HG03175 (cell line): Measurements from ENCODE around the gene USP47.

Source experiments
- ATAC-seq: cut with Tn5 transposase; IDR thresholded peaks from one replicate; pipeline ENCODE4 v1.9.1; 2021; ENCODE audit warnings: mild to moderate bottlenecking, moderate library complexity; ENCODE audit not compliant: unreplicated experiment

USP47 gene

DNA sequence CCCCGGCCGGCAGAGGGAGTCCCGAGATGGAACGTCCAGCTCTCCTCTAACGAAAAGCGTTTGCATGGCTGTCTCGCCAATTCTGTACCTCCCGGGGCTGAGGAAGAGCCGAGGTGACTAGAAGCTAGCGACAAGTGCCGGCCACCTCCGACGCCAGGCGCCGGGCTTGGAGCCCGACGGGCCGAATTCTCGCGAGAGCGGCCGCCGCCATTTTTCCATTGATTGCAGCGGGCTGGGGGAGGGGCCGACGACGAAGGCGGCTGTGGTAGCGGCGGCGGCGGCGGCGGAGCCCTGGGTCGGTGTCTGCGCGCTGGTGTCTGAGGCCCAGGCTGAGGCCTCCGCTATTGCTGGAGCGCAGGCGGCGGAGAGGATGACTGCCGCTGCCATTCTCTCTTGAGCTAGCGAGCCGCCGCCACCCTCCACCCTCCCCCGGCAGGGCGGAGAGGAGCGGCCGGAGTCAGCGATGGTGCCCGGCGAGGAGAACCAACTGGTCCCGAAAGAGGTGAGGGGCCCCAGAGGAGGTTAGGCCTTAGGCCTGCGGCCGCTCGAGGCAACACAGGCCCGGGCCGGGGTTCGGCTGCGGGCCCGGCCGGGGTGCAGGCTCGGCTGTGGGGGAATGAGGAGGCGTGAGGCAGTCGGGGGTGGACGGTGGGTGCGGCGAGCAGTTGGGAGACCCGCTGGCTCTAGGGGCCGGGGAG, at the start of gene USP47:
Gene USP47 (plus strand): TSS at position 250 of the 698 bp plus-strand sequence. CDS start 214 bp downstream, at position 464.
- peak; percentile 80 for ATAC-seq

DNA sequence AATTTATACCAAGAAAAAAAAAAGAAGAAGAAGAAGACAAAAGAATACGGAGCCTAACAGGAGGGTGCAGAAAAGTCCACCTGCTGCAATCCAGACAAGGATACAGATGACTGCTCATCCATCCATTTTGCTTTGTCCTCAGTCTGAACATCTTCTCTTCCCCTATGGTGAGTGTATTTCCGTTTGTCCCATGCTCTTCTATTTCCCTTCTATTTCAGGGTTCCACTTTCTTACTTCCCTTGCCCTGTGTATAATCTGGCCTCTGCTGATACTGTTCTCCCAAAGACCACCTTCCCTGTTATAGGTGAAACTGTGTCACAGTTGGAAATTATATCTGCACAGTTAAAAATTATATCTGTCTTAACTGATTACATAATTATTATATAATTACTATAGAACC, 48.7 kb upstream of the USP47 start:
- no peak for ATAC-seq

GRCh38 chr11:11798586-11799438, 43.0 kb upstream of the USP47 start:
- ATAC-seq: peak; percentile 65

- no peak for ATAC-seq
Measured at GRCh38 chr11:11805228-11805627, 36.5 kb upstream of the USP47 start.

DNA sequence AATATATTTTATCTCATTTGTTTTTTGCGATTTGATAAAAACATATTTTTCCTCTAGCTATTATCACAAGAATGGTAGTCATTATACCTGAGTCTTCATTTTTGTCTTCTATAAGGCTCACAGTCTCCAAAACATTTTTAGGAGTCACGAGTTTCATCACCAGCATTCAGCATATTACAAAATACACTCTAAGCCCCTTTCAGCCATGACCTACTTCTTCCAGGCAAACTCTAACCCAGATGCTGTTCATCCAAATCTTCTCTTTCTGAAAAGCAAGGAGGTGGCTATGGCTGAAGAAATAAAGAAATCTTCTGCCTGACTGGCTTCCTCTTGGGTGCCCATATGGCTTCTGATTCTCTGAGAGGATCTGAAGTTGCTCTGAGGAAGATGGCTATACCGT, 35.7 kb upstream of the USP47 start:
- ATAC-seq: no peak

DNA sequence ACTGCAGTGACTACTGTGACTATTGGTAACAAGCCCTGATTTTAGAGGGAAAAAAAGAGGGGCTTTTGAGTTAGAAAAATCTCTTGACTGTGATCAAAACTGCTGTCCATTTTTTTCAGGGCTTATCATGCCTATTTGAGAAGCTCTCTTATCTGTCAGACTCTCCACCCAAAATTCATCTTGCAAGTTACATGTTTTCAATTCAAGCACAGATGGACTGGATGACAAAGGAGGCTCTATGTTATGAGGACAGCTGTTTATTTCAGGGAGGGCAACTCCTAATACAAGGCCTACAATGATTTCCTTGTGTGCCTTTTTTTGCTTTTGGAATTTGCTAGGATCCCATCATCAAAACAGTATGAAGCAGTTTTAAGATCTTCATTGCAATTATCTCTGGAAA, 35.2 kb upstream of the USP47 start:
- ATAC-seq: no peak

DNA sequence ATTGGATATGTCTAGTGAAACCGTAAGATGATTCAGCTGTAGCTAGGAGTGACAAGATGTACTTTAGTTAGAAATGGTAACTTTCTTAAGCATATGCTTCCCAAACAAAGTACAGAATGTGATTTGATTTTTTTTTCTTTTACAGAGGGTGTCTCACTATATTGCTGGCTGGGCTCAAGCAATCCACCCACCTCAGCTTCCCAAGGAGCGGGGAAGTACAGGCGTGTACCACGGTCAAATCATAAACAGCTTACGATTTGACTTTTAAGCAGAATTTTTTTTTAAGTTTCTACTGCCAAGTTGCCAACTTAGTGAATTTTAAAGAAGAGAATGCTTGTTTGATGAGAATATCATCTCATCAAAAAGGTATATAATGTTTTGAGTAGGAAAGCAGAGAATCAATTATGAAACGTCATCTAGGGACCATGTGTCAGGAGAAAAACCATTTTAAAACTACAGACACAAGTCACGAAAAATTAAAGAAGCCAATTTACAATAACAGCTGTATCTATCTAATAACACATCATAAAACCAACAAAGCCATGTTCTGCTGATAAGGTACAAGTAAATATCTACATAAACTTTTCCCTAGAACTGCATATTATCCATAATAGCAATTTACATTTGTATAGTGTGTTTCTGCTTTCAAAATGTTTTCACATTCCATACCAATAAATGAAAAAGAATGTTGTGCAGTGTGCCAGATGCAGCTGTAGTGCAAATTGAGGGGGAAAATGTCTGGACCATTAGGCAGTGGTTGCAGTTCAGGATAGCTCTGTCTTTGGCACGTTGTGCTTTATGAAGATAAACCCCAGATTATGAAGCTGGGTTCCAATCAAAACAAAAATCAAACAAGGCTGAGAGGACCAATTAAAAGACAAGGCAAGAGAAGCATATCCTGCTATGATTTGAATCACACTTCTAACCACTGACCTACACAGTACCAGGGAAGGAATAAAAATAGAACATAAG, 33.7 kb upstream of the USP47 start:
- no peak for ATAC-seq

- no peak for ATAC-seq
Measured at GRCh38 chr11:11808992-11809615, 32.7 kb upstream of the USP47 start.

DNA sequence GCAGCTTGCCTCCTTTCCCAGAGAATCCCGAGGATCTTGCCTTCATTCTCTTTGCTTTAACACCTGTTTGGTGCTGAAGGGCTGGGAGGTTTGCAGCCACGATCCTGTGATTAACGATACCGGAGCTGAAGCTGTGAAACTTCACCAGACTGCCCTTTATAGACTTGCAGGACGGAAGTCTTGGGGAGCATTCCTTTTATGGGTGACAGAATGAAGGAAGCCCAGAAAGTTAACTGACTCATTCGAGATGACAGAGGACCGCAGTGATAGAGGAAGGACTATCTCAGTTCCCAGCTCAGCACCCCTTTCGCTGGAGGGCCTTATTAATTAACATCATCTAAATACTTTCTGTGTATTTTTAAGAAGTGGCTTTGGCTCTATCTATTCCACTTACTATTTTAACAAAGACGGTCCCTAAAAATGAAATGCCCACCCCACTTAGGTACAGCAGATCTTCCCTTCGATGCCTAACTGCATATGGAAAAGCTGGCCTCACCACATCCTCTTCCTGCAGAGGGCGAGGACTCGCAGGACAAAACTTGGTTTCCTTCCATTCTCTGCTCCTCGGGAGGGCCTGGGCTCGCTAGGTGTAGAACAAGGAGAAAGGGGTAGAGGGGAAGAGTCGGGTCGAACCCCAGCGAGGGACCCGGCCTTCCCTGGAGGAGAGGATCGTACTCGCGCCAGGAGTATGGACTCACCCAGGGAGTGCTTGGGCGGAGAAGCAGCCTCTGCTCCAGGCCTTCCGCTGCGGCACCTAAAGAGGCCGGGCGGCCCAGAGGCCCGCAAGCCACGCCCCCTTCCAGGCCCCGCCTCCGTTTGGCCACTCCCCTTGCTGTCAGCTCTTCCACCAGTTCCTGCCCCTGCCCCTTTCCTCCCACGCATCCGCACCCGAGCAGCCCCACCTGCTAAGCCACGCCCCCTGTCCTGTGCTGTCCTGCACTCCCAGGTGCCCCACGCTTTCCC, 30.7 kb upstream of the USP47 start:
- ATAC-seq: no peak

DNA sequence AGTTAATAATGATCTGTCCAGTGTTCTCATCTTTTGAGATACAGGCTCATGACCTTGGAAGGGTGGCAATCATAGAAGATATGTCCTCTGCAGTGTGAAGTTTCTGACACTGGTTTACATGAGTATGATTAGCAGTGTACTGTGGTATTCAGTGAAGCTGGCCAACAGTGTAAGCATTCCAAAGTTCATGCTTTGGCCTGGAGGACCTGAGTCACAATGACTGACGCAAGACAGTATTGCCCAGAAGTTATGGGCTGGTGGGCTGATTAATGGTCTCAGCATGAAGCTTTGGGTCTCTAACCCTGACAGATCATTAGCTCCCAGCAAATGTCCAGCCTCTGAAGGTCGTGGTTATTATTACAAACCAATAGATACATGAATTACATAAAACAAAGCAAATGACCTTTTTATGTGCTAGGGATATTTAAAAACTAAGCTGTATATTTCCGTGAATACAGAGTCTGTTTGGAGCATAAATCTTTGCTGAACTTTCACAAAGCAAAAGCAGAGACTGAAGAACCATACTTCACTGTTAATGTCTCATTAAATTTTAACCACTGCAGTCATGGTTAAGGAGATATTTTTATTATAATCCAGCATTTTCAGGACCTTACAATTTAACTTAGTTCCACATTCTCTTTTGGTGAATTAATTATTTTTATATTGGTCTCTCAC, 28.3 kb upstream of the USP47 start:
- ATAC-seq: no peak

GRCh38 chr11:11814614-11815452, 26.9 kb upstream of the USP47 start:
- ATAC-seq: no peak

- ATAC-seq: no peak
Measured at GRCh38 chr11:11816511-11817314, 25.1 kb upstream of the USP47 start.

GRCh38 chr11:11817957-11818356, 23.8 kb upstream of the USP47 start:
- no peak for ATAC-seq

DNA sequence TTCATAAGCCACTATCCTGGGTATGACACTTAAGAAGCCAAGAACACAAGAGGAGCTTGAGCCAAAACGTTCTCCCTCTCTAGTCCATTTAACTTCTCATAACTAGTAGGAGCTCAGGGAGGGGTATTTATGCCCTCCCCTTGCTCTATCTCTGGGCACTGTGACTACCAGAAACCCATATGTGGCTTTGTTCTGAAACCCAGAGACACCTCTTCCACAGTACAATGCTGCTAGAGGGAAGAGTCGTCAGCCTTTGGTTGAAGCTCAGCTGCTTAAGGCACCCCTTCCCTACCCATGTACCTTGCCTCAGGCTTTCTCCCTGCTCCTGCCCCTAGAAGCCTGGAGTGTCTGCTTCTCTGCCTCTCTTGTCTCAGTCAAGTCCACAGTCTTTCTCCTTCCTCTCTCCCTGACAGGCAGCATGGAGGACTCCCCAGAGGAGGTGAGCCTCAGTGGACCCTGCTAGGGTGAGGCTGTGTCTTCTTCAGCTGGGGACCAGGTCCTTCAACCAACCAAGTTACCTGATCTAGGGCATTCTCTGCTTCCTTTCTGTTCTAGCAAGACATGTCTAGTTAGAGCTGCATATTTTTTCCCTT, 23.1 kb upstream of the USP47 start:
- no peak for ATAC-seq

DNA sequence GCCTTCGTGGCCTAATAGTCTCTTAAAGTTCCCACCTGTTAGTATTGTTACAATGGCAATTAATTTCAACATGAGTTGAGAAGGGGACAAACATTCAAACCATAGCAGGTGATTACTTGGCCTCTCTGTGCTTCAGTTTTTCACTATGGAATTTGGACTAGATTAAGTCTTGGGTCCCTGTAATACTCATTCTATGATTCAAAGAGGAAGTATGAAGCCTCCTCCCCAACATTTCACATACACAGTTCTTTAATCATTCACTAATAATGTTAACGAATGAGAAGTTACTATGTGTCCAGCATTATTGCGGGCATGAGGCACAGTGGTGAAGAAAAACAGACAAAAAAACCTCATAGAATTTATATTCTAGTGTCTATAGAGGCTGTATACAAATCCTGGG, 19.9 kb upstream of the USP47 start:
- no peak for ATAC-seq

- no peak for ATAC-seq
Measured at GRCh38 chr11:11822946-11823345, 18.8 kb upstream of the USP47 start.

- ATAC-seq: no peak
Measured at GRCh38 chr11:11826260-11826659, 15.5 kb upstream of the USP47 start.
